Calu3 (cell line): Measurements from ENCODE around the gene ZNF521. TPM values are rescaled to one million over a fixed set of nuclear protein-coding genes. Genes with fewer than 3 reads are reported as not detected.

Experiments
- BruUV-seq: library from RNA; stranded (reverse); fragments of 400-500 nt; replicated peaks from 2 replicates; lab custom pipeline; 2021; lab: Mats Ljungman, UMichigan
- CTCF ChIA-PET: fragments of 300-600 bp; sonication (Branson Sonifier 250); formaldehyde crosslinking; loops from one replicate; lab custom pipeline; 2022; ENCODE audit warnings: antibody characterized with exemption; lab: Charles Lee
- DNase-seq: peaks from one replicate; pipeline ENCODE4 v3.0.0; 2022
- H3K27ac Mint-ChIP-seq: one replicate; pipeline ENCODE4 v1.8.0; 2022; ENCODE audit warnings: mixed read lengths; ENCODE audit not compliant: unreplicated experiment
- H3K27me3 Mint-ChIP-seq: one replicate; pipeline ENCODE4 v1.8.0; 2022; ENCODE audit warnings: mixed read lengths; ENCODE audit not compliant: unreplicated experiment
- H3K36me3 Mint-ChIP-seq: one replicate; pipeline ENCODE4 v1.8.0; 2022; ENCODE audit warnings: mild to moderate bottlenecking, moderate library complexity, mixed read lengths; ENCODE audit not compliant: insufficient read depth, unreplicated experiment
- H3K4me1 Mint-ChIP-seq: one replicate; pipeline ENCODE4 v1.8.0; 2022; ENCODE audit warnings: mild to moderate bottlenecking, low read depth, mixed read lengths; ENCODE audit not compliant: unreplicated experiment
- H3K4me3 Mint-ChIP-seq: one replicate; pipeline ENCODE4 v1.8.0; 2022; ENCODE audit warnings: mild to moderate bottlenecking, low read depth, moderate library complexity, mixed read lengths; ENCODE audit not compliant: unreplicated experiment
- H3K9me3 Mint-ChIP-seq: one replicate; pipeline ENCODE4 v1.8.0; 2022; ENCODE audit warnings: low read depth, mixed read lengths; ENCODE audit not compliant: unreplicated experiment
- intact Hi-C: fragments of 100-400 bp; cut with micrococcal nuclease; formaldehyde crosslinking; loops from one replicate; pipeline ENCODE4 v1.10.0; 2022; ENCODE audit not compliant: unreplicated experiment
- total RNA-seq: library from RNA; stranded (reverse); gene quantifications from 2 replicates; pipeline ENCODE4 v1.2.3, GENCODE V29; 2022
- TF ChIP-seq, protein P1 (sequence below): fragments of 200-600 bp; IDR thresholded peaks from one replicate; pipeline ENCODE4 v1.8.0; 2022; ENCODE audit warnings: antibody characterized with exemption; ENCODE audit not compliant: unreplicated experiment

The ZNF521 gene
- total RNA-seq, 1 experiment from 2014 or later: not detected

DNA sequence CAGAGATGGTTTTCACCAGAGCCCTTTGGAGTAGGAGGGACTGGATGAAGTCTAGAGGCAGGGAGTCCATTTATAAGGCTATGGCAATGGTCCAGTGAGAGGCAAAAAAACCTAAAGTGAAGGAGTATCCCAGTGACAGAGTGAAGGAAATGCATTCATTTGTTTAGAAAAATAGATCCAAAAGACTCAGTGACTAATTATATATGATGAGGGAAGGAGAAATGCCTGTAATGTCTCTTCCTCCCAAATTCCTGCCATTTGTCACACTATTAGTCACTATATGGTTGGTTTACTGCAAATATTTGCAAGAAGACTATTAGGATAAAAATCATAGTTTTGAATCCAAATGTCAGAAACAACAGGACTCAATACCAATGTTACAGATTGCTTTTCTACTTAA is 104.2 kb downstream of the ZNF521 start:
- BruUV-seq: no TSS peak
- no peak for DNase-seq
- Mint-ChIP-seq H3K9me3 (no peaks in the 10 kb centered on the region), H3K36me3 (no peaks in the 10 kb centered on the region), H3K27ac (no peak overlapping the region), H3K4me3 (no peak overlapping the region), H3K4me1 (no peaks in the 10 kb centered on the region), H3K27me3 (peaks cover 33% of the 10 kb centered on the region)
- TF ChIP-seq, protein P1, sequence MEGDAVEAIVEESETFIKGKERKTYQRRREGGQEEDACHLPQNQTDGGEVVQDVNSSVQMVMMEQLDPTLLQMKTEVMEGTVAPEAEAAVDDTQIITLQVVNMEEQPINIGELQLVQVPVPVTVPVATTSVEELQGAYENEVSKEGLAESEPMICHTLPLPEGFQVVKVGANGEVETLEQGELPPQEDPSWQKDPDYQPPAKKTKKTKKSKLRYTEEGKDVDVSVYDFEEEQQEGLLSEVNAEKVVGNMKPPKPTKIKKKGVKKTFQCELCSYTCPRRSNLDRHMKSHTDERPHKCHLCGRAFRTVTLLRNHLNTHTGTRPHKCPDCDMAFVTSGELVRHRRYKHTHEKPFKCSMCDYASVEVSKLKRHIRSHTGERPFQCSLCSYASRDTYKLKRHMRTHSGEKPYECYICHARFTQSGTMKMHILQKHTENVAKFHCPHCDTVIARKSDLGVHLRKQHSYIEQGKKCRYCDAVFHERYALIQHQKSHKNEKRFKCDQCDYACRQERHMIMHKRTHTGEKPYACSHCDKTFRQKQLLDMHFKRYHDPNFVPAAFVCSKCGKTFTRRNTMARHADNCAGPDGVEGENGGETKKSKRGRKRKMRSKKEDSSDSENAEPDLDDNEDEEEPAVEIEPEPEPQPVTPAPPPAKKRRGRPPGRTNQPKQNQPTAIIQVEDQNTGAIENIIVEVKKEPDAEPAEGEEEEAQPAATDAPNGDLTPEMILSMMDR: no peak
- intact Hi-C loops: no loop called here
- CTCF ChIA-PET: no interaction called here

DNA sequence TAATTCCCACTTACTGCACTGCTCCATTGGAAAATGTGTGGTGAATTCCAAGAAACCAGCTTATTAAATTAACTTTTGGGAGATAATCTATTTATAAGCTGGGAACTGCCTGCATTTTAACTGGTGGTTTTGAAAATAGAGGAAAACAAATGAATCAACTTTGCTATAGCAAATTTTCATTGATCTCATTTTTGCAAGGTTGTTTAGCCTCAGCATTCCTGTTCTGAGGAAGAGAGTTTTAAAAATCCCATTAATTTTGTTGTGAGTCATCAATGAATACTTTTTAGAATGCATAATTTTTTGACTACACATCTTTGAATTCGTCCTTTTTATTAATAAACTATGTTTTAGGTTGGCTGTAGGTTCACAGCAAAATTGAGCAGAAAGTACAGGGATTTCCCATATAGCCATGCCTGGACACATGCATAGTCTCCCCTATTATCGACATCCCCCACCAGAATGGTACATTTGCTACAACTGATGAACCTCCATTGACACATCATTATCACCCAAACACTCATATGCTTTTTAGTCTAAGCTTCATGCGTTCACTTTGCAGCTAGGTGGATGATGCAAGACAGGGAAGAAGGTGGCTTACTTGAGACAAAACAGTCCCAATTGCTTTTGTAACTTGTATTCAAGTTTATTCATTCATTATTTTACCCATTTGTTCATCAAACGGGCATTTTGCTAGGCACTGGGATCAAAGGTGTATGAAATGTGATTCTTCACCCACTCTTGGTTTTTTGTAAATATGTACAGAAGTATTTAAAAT is 106.9 kb downstream of the ZNF521 start:
- TF ChIP-seq, protein P1: no peak
- H3K4me3 Mint-ChIP-seq: no peak overlapping the region
- peaks cover 38% of the 10 kb centered on the region for H3K27me3 Mint-ChIP-seq
- no peak overlapping the region for H3K27ac Mint-ChIP-seq
- DNase-seq: no peak
- no peaks in the 10 kb centered on the region for H3K9me3 Mint-ChIP-seq
- CTCF ChIA-PET: no interaction called here
- H3K4me1 Mint-ChIP-seq: no peaks in the 10 kb centered on the region
- intact Hi-C loops: no loop called here
- BruUV-seq: no TSS peak
- no peaks in the 10 kb centered on the region for H3K36me3 Mint-ChIP-seq

DNA sequence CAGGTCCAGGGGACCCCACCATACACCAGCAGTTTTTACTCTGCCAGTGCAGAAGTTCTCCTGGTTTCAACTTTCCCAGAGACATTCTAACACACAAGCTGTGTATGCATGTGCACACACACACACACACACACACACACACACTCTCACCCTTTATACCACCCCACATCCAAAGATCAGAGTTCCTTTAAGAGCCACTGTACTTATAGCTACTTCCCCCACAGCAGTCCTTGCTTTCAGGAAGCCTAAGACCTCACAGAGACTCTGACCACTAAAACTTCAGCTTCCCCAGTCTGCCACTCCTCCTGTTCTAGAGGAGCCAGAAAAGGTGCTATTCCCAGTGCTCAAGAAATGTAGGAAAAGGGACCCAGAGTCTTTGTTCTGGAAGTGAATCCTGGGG is 107.8 kb downstream of the ZNF521 start:
- CTCF ChIA-PET: no interaction called here
- DNase-seq: no peak
- Mint-ChIP-seq H3K27me3 (peaks cover 38% of the 10 kb centered on the region), H3K4me1 (no peaks in the 10 kb centered on the region), H3K27ac (no peak overlapping the region), H3K36me3 (no peaks in the 10 kb centered on the region), H3K4me3 (no peak overlapping the region), H3K9me3 (no peaks in the 10 kb centered on the region)
- intact Hi-C loops: no loop called here
- BruUV-seq: no TSS peak
- TF ChIP-seq, protein P1: no peak

DNA sequence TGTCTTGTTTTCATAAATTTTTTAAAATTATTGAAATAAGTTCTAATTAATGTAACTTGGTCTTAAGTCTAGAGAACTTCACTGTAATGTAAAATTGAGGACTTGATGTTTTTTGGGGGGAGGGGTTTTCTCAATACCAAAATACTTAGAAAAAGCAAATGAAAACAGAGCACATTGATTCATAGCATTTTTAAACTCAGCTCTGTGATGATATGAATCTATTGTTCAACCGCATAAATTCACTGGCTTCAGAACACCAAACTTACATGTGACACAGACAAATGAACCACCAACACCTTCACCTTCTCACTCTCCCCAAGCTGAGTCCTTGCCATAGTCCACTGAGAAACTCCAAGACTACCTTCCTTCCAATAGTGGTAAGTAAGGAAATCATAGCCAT is 108.2 kb downstream of the ZNF521 start:
- no TSS peak for BruUV-seq
- intact Hi-C loops: no loop called here
- Mint-ChIP-seq H3K4me1 (no peaks in the 10 kb centered on the region), H3K36me3 (no peaks in the 10 kb centered on the region), H3K9me3 (no peaks in the 10 kb centered on the region), H3K27ac (no peak overlapping the region), H3K27me3 (peaks cover 38% of the 10 kb centered on the region), H3K4me3 (no peak overlapping the region)
- TF ChIP-seq, protein P1: no peak
- CTCF ChIA-PET: no interaction called here
- no peak for DNase-seq
